ENCODE results near the gene CDH5. TPM values are rescaled to one million over a fixed set of nuclear protein-coding genes. Genes with fewer than 3 reads are reported as not detected.

Gene CDH5
- total and polyA plus RNA-seq, 2 of the 8 experiments (the other 6 are each of a cell fraction or from before 2014, with no cell fraction given): 0.32 TPM

- Histone ChIP-seq H3K27ac (ENCODE audit: low read depth, low read length) (no peak overlapping the region), H3K4me2 (ENCODE audit: insufficient read depth in 1 of 2, low read depth in 2 of 2, low read length in 2 of 2) (no peak overlapping the region), H3K9ac (replicated peaks in 1 of 4; ENCODE audit: extremely low read depth in 1 of 4, low read depth in 3 of 4, low read length in 3 of 4) (no peak overlapping the region), H3K4ac (replicated peaks; ENCODE audit: insufficient read length, low read depth, low read length) (no peak overlapping the region), H2AFZ (ENCODE audit: low read length) (no peak overlapping the region), H3K9me3 (ENCODE audit: insufficient read depth in 2 of 2, low read depth in 1 of 2, low read length in 1 of 2) (no peaks in the 10 kb centered on the region), H3K4me1 (replicated peaks in 1 of 4; ENCODE audit: control insufficient read depth in 3 of 4, insufficient read depth in 4 of 4, low read length in 3 of 4) (peaks cover 0 to 6% (median 2%) of the 10 kb centered on the region in 4 experiments; a peak in 2 of 7 replicates), H2BK15ac (ENCODE audit: low read length) (no peak overlapping the region), H2BK5ac (ENCODE audit: low read depth, low read length) (no peak overlapping the region), H3K56ac (replicated peaks; ENCODE audit: insufficient read length, low read depth, low read length) (no peak overlapping the region), H3K79me2 (ENCODE audit: control insufficient read depth in 1 of 2, insufficient read depth in 2 of 2, low read length in 2 of 2) (no peaks in the 10 kb centered on the region), H4K8ac (ENCODE audit: extremely low read depth, insufficient read depth, low read length) (no peak overlapping the region), H3K23me2 (ENCODE audit: low read depth, low read length) (no peaks in the 10 kb centered on the region), H4K20me1 (replicated peaks in 1 of 2; ENCODE audit: control insufficient read depth in 1 of 2, insufficient read depth in 2 of 2, low read length in 2 of 2) (no peaks in the 10 kb centered on the region), H2AK5ac (ENCODE audit: low read depth, low read length) (no peak overlapping the region), H4K5ac (ENCODE audit: insufficient read length, low read depth, low read length) (no peak overlapping the region), H2BK12ac (ENCODE audit: low read depth, low read length) (no peak overlapping the region), H3K18ac (ENCODE audit: extremely low read depth, low read length) (no peak overlapping the region), H3K27me3 (replicated peaks in 1 of 4; ENCODE audit: control insufficient read depth in 3 of 4, extremely low read depth in 1 of 4, insufficient read depth in 3 of 4, low read length in 3 of 4) (no peaks in the 10 kb centered on the region; a peak in 1 of 7 replicates), H4K91ac (replicated peaks; ENCODE audit: insufficient read length, low read length) (no peak overlapping the region), H3K79me1 (ENCODE audit: low read depth, low read length) (no peaks in the 10 kb centered on the region), H2BK20ac (ENCODE audit: low read length) (no peak overlapping the region), H3K14ac (ENCODE audit: insufficient read length) (no peak overlapping the region), H3K36me3 (ENCODE audit: control insufficient read depth in 2 of 4, insufficient read depth in 4 of 4, low read length in 3 of 4) (no peaks in the 10 kb centered on the region), H3K4me3 (ENCODE audit: extremely low read depth in 1 of 4, insufficient read depth in 2 of 4, low read depth in 3 of 4, low read length in 4 of 4) (no peak overlapping the region), H2BK120ac (replicated peaks; ENCODE audit: low read depth, low read length) (no peak overlapping the region), H3K23ac (ENCODE audit: insufficient read length) (no peak overlapping the region)
- WGBS, 2 experiments (ENCODE audit: extremely low coverage in 1 of 2, insufficient coverage in 1 of 2, insufficient read length in 1 of 2, insufficient replicate concordance in 2 of 2, low coverage in 1 of 2, low lambda C conversion rate in 2 of 2, missing lambda C conversion rate in 1 of 2): 91% methylated on average over 9 of the region's 10 CpGs; no CpG with 5 or more reads in 1 of the 2 experiments
- ChIA-PET POLR2A (ENCODE audit: partially characterized antibody) (no interaction called here), CTCF (ENCODE audit: partially characterized antibody) (interaction anchor here (1.0 to 4.5 kb wide), 8 partner anchors 11 to 169 kb away, joined by 3 to 30 read pairs (median 4); no protein-coding TSS in a partner anchor)
- FAIRE-seq (no peak), DNase-seq (ENCODE audit: low read depth in 1 of 2, low spot score in 2 of 2) (no peak)
- TF ChIP-seq TCF12 (IDR thresholded peaks at IDR 0.05; ENCODE audit: low read depth, low read length) (no peak), POLR2A (IDR thresholded peaks at IDR 0.05; ENCODE audit: control extremely low read depth in 1 of 2, low read depth in 2 of 2, low read length in 2 of 2) (no peak), FOSL1 (IDR thresholded peaks at IDR 0.05; ENCODE audit: insufficient read depth, low read depth, low read length) (no peak), BRCA1 (IDR thresholded peaks at IDR 0.05; ENCODE audit: low read depth, low read length) (no peak), RFX5 (IDR thresholded peaks at IDR 0.05; ENCODE audit: borderline replicate concordance, low read depth, low read length) (no peak), BACH1 (IDR thresholded peaks at IDR 0.05; ENCODE audit: low read length) (no peak), CBX5 (IDR thresholded peaks at IDR 0.05; ENCODE audit: low read depth, low read length) (no peak), KDM5A (IDR thresholded peaks at IDR 0.05; ENCODE audit: low read length) (no peak), TBP (IDR thresholded peaks at IDR 0.05; ENCODE audit: low read depth, low read length) (no peak), ZNF274 (IDR thresholded peaks at IDR 0.05; ENCODE audit: borderline replicate concordance, extremely low read depth, low read length) (no peak), TAF7 (optimal IDR thresholded peaks at IDR 0.05; ENCODE audit: borderline replicate concordance, low read depth, low read length) (no peak), TEAD4 (IDR thresholded peaks at IDR 0.05; ENCODE audit: low read depth, low read length) (no peak), POLR2AphosphoS5 (IDR thresholded peaks at IDR 0.05; ENCODE audit: low read depth, low read length) (no peak), PHF8 (conservative IDR thresholded peaks at IDR 0.05; ENCODE audit: low read depth, low read length) (no peak), MAX (IDR thresholded peaks at IDR 0.05) (no peak), SIX5 (IDR thresholded peaks at IDR 0.05; ENCODE audit: low read depth, low read length) (no peak)
These were observed 73.8 kb downstream of the CDH5 start for GRCh38 chr16:66440271-66440802.
